WTC11 (cell line): ENCODE results near the gene NT5DC1.

Source experiments
- CREB1 ChIP-seq: sonication (generic); formaldehyde crosslinking; IDR thresholded peaks from 2 replicates; pipeline ENCODE4 v1.8.0; 2023; ENCODE audit warnings: mild to moderate bottlenecking, missing genetic modification reagents
- CTCF ChIP-seq: fragments of 200-600 bp; IDR thresholded peaks from 2 replicates; pipeline ENCODE4 v1.8.0; 2022; ENCODE audit warnings: antibody characterized with exemption
- NFE2L1 ChIP-seq: sonication (generic); formaldehyde crosslinking; IDR thresholded peaks from 2 replicates; pipeline ENCODE4 v1.8.1; 2023; ENCODE audit warnings: missing genetic modification reagents
- USF1 ChIP-seq: sonication (generic); formaldehyde crosslinking; IDR thresholded peaks from 2 replicates; pipeline ENCODE4 v1.8.0; 2022; ENCODE audit warnings: mild to moderate bottlenecking, missing genetic modification reagents
- USF2 ChIP-seq: sonication (generic); formaldehyde crosslinking; IDR thresholded peaks from 2 replicates; pipeline ENCODE4 v1.8.1; 2023; ENCODE audit warnings: mild to moderate bottlenecking, missing genetic modification reagents, moderate library complexity

- TF ChIP-seq USF1 (CRISPR knock-in tag) (no peak), NFE2L1 (CRISPR knock-in tag) (no peak), USF2 (CRISPR knock-in tag) (no peak), CTCF (no peak), CREB1 (CRISPR knock-in tag) (no peak)
Measured at GRCh38 chr6:116283191-116283590, 182.5 kb downstream of the NT5DC1 start.
